ENCODE results near the gene PCMT1. TPM values are rescaled to one million over a fixed set of nuclear protein-coding genes. Genes with fewer than 3 reads are reported as not detected.

Gene PCMT1
- total and polyA plus RNA-seq, 2 of the 13 experiments (the other 11 are each of a cell fraction or from before 2014, with no cell fraction given), result 112 to 169 TPM

GRCh38 chr6:149783551-149783950, 34.0 kb downstream of the PCMT1 start:
- 91% methylated on average over 3 of the region's 3 CpGs for WGBS (ENCODE audit: low lambda C conversion rate)
- DNase-seq (ENCODE audit: low spot score), result no peak
- Histone ChIP-seq H3K27me3 (ENCODE audit: control insufficient read depth in 1 of 2, insufficient read depth in 2 of 2, low read length in 2 of 2) (no peaks in the 10 kb centered on the region), H3K27ac (ENCODE audit: extremely low read length, insufficient read depth, low read length) (no peak overlapping the region), H3K79me2 (ENCODE audit: insufficient read depth, low read length) (no peaks in the 10 kb centered on the region), H3K9ac (ENCODE audit: insufficient read depth, low read depth, low read length) (no peak overlapping the region), H2AFZ (ENCODE audit: low read length) (no peak overlapping the region), H3K9me3 (ENCODE audit: low read length) (no peaks in the 10 kb centered on the region), H3K4me1 (ENCODE audit: insufficient read depth, low read length) (no peaks in the 10 kb centered on the region), H4K20me1 (ENCODE audit: insufficient read depth, low read length) (no peaks in the 10 kb centered on the region), H3K4me2 (ENCODE audit: low read depth, low read length) (no peak overlapping the region), H3K36me3 (replicated peaks in 1 of 2; ENCODE audit: control insufficient read depth in 1 of 2, insufficient read depth in 2 of 2, low read length in 2 of 2) (peaks cover 15 to 56% of the 10 kb centered on the region in 2 experiments; a peak in 4 of 5 replicates), H3K4me3 (replicated peaks in 1 of 3; ENCODE audit: insufficient read depth in 1 of 3, low read depth in 2 of 3, low read length in 3 of 3) (no peak overlapping the region)
- TF ChIP-seq ZNF121 (CRISPR knock-in tag; IDR thresholded peaks at IDR 0.05), result peak; percentile 89
- TF ChIP-seq NFE2L2 (IDR thresholded peaks at IDR 0.05; ENCODE audit: low read length), result no peak
- no peak for TF ChIP-seq SNAPC2 (CRISPR knock-in tag; IDR thresholded peaks at IDR 0.05)
- no peak for TF ChIP-seq SP1 (IDR thresholded peaks at IDR 0.05)
- TF ChIP-seq SP1 (CRISPR knock-in tag; IDR thresholded peaks at IDR 0.05), result no peak
- peak; percentile 21 for TF ChIP-seq RBM22 (optimal IDR thresholded peaks at IDR 0.05; ENCODE audit: low read length)
- TF ChIP-seq KAT7 (CRISPR knock-in tag; IDR thresholded peaks at IDR 0.05; ENCODE audit: borderline replicate concordance), result no peak
- TF ChIP-seq SSRP1 (CRISPR knock-in tag; IDR thresholded peaks at IDR 0.05), result no peak
- ChIA-PET CTCF (ENCODE audit: low intra/inter-chr PET ratio, low total read pairs) (no interaction called here), POLR2A (no interaction called here)
- ATAC-seq, result no peak
- intact Hi-C loops (cut with micrococcal nuclease; ENCODE audit: unreplicated experiment) (no loop called here), in situ Hi-C loops (cut with HindIII; ENCODE audit: extremely low pct_ligation_motif_present, low pct_unique_long_range_greater_than_20kb) (no loop called here)
- no peak for FAIRE-seq
- BruUV-seq (replicated peaks), result no TSS peak

DNA sequence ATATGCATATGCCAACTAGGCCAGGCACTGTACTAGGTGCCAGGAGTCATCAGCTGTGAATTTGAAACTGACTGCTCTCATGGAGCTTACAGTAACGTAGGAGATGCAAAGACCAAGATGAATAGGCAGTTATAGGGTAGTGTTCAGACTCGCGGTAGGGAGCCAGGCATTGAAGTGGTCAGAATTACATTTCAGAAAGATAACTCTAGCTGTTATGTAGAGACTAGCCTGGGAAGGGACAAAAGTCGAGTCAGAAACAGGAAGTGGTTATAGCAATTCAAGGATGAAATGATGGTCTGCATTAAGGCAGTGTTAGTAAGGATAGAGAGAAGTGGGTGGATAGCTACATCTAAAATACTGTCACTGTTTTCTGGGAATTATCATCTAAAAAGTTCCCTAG, 56.6 kb downstream of the PCMT1 start:
- Histone ChIP-seq H3K27ac (ENCODE audit: extremely low read length, insufficient read depth, low read length) (no peak overlapping the region), H3K4me1 (ENCODE audit: insufficient read depth, low read length) (no peaks in the 10 kb centered on the region), H3K27me3 (ENCODE audit: control insufficient read depth in 1 of 2, insufficient read depth in 2 of 2, low read length in 2 of 2) (no peaks in the 10 kb centered on the region), H3K4me2 (ENCODE audit: low read depth, low read length) (no peak overlapping the region), H2AFZ (ENCODE audit: low read length) (no peak overlapping the region), H4K20me1 (ENCODE audit: insufficient read depth, low read length) (no peaks in the 10 kb centered on the region), H3K9me3 (ENCODE audit: low read length) (no peaks in the 10 kb centered on the region), H3K9ac (ENCODE audit: insufficient read depth, low read depth, low read length) (no peak overlapping the region), H3K4me3 (replicated peaks in 1 of 3; ENCODE audit: insufficient read depth in 1 of 3, low read depth in 2 of 3, low read length in 3 of 3) (no peak overlapping the region), H3K79me2 (ENCODE audit: insufficient read depth, low read length) (no peaks in the 10 kb centered on the region), H3K36me3 (replicated peaks in 1 of 2; ENCODE audit: control insufficient read depth in 1 of 2, insufficient read depth in 2 of 2, low read length in 2 of 2) (peaks cover 8 to 41% of the 10 kb centered on the region in 2 experiments)
- POLR2A ChIA-PET, result no interaction called here
- in situ Hi-C loops (cut with HindIII; ENCODE audit: extremely low pct_ligation_motif_present, low pct_unique_long_range_greater_than_20kb), result no loop called here
- no peak for TF ChIP-seq POLR2A (IDR thresholded peaks at IDR 0.05; ENCODE audit: insufficient read depth in 1 of 2, low read depth in 2 of 2, low read length in 2 of 2)
- peak; percentile 74 for TF ChIP-seq RBM22 (optimal IDR thresholded peaks at IDR 0.05; ENCODE audit: low read length)
- ATAC-seq (peak; percentile 51), FAIRE-seq (no peak), DNase-seq (ENCODE audit: low spot score) (no peak)
- intact Hi-C loops (cut with micrococcal nuclease; ENCODE audit: unreplicated experiment), result no loop called here
- 88% methylated on average over 4 of the region's 4 CpGs for WGBS (ENCODE audit: low lambda C conversion rate)
- CTCF ChIA-PET (ENCODE audit: low intra/inter-chr PET ratio, low total read pairs), result no interaction called here
- no TSS peak for BruUV-seq (replicated peaks)
